ENCODE results near the gene ARHGAP31.

GRCh38 chr3:119351581-119351980, 57.4 kb downstream of the ARHGAP31 start:
- TF ChIP-seq POLR2AphosphoS5 (IDR thresholded peaks at IDR 0.05), result no peak
- TF ChIP-seq CTCF (IDR thresholded peaks at IDR 0.05 in 8 of 11, conservative IDR thresholded peaks at IDR 0.05 in 3 of 11), result no peak
